ENCODE measurements around the gene CD2BP2.
"Not testable (repeated sequence)": the region's sequence is repeated elsewhere in the genome, so short reads cannot be mapped to it uniquely, and the experiment has no call there.

CD2BP2 gene
- total RNA-seq = 48.0 to 152 reads per million in 2 donors

DNA sequence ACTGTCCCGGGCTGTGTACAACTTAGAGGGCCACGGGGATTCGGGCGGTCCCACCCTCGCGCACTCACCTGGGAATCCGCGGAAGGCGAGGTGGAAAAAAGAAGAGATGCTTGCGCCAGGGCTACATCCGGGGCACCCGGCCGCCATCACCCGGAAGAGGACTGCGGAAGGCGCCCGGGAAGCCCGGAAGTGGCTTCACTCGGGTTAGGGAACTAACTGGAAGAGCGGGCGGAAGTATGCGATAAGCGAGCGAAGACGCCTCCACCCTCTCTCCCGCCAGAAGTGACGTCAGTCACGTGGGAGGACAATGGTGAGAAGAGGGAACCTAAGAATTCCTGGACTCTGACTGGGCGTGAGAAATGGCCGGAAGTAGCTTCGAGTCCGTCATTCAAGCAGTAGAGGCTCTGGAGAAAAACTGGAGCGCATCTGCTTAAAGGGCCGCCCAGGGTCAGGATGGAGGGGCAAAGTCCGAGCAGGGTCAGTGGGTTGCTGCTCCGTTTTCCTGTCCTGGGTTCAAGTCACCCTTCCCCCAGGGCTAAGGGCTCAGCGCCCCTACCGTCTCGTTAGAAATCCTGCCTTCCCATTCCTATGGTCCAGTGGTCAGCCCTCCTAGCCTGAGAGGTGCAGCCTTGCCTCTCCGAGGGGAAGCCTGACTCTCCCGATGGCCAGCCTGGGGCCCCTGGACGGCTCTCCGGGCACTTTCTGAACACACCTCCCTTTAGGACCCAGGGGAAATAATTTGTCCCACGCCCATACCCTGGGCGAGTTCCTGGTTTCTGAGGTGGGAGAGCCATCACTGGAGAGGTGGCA lies at the start of gene CD2BP2:
CD2BP2 (minus strand) TSS at position 165 of the 810 bp plus-strand sequence. CDS start 627 bp downstream, outside the sequence.
- peak; percentile 81 for DNase-seq

DNA sequence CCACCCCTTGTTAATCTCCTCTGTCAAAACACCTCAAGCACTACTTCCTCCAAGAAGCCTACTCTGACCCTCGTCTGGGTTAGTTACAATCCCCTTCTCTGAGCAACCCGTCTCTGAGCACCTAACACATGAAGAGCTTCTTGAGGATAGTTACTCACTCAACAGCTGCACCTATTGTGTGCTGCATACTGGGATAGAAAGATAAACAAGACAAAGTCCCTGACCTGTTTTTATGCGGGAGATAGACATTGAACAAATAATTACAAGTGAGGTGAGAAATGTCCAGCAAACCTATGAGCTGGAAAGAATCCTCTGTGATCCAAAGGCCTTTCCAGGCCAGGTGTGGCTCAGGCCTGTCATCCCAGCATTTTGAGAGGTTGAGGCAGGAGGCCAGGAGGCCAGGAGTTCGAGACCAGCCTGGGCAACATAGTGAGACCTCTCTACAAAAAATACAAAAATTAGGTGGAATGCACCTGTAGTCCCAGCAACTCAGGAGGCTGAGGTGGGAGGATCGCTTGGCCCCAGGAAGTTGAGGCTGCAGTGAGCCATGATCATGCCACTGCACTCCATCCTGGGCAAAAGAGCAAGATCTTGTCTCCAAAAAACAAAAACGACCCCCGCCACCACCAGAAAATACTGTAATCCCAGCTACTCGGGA lies 46.8 kb upstream of the CD2BP2 start:
- no peak for DNase-seq

DNA sequence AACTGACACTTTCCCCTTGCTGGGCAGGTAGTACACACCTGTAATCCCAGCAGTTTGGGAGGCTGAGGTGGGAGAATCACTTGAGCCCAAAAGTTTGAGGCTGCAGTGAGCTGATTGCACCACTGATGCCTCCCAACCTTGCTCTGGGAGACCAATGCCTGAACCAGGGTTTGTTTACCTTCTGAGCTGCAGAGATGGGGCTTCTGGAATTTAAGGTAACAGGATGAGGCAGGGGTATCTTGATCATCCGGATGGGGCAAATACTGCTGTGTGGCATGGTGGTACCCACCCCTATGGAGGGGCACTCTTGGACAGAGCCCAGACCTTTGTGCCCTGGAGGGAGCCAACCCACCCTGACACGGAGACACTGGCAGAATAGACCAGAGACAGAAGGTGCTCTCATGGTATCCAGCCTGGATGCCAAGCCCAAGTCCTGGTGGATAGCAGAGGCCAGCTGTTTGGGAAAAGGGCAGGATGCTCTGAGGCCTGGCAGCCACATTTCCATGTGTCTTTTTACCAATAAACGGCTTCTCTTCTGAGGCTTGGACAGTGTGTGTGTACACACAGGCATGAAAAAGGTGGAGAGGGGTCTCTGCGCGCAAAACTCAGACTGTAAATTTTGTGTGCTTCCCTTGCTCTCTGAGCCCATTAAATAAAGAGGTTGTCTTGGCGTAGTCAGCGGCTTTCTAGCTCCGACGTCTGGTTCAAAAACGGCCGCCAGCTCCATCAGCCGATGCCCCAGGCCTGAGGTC lies 44.5 kb upstream of the CD2BP2 start:
- no peak for DNase-seq

DNA sequence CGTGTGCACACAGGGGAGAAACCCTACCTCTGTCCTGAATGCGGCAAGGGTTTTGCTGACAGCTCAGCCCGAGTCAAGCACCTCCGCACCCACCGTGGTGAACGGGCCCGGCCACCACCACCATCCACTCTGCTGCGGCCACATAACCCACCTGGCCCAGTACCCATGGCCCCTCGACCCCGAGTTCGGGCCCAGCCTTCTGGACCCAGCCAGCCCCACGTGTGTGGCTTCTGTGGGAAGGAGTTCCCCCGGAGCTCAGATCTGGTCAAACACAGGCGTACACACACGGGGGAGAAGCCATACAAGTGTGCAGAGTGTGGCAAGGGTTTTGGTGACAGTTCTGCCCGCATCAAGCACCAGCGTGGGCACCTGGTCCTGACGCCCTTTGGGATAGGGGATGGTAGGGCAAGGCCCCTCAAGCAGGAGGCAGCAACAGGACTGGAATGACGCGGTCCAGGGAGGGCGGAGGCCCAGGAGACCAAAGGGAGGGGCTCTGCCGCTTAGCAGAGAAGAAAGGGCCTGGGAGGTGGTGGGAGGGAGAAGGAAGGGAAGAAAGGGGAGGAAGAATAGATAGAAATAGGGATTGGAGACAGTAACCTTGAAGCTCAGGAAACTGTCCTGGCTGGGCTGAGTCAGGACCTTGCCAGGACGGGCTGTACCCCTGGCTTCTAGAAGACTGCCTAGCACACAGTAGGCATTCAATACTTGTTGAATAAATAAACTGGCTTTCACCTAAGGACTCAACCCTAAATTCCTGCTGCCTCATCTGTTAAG lies 43.7 kb upstream of the CD2BP2 start:
- no peak for DNase-seq

DNA sequence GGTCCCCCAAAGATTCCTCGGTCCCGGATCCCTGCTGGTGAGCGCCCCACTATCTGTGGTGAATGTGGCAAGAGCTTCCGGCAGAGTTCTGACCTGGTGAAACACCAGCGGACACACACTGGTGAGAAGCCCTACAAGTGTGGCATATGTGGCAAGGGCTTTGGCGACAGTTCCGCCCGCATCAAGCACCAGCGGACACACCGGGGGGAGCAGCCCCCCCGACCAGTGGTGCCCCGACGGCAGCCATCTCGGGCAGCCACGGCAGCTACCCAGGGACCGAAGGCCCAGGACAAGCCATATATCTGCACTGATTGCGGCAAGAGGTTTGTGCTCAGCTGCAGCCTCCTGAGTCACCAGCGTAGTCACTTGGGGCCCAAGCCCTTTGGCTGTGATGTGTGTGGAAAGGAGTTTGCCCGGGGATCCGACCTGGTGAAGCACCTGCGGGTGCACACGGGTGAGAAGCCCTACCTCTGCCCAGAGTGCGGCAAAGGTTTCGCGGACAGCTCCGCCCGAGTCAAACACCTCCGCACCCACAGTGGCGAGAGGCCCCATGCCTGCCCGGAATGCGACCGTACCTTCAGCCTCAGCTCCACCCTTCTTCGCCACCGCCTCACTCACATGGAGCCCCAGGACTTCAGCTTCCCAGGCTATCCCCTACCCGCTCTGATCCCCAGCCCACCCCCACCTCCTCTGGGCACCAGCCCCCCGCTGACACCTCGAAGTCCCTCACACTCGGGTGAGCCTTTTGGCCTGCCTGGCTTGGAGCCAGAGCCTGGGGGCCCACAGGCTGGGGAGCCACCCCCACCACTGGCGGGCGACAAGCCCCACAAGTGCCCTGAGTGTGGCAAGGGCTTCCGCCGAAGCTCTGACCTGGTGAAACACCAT lies 42.9 kb upstream of the CD2BP2 start:
- DNase-seq = no peak

DNA sequence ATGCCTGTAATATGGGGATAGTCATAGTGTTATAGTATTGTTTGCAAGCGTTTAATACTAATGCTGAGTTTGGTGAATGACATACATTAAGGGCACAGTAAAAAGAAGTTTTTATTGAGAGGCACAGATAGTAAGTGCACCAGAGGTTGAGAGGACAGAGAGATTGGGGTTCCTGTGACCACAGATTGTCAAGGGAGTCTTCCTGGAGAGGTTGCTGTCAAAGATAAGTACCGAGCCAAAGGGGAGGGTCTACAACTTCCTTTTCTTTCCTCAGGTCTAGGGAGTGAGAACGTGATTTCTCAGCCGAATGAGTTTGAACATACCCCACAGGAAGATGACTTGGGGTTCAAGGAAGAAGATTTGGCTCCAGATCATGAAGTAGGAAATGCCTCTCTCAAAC lies 41.9 kb upstream of the CD2BP2 start:
- no peak for DNase-seq

DNA sequence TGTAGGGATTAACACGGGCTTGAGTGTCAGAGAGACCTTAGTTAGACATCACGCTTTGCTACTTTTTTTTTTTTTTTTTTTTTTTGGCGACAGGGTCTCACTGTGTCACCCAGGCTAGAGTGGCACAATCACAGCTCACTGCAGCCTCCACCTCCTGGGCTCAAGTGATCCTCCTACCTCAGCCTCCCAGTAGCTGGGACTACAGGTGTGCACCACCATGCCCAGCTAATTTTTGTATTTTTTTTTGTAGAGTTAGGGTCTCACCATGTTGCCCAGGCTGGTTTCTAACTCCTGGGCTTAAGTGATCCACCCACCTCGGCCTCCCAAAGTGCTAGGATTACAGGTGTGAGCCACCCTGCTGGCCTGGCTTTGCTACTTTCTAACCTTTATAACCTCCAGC lies 41.5 kb upstream of the CD2BP2 start:
- DNase-seq = not testable (repeated sequence)

DNA sequence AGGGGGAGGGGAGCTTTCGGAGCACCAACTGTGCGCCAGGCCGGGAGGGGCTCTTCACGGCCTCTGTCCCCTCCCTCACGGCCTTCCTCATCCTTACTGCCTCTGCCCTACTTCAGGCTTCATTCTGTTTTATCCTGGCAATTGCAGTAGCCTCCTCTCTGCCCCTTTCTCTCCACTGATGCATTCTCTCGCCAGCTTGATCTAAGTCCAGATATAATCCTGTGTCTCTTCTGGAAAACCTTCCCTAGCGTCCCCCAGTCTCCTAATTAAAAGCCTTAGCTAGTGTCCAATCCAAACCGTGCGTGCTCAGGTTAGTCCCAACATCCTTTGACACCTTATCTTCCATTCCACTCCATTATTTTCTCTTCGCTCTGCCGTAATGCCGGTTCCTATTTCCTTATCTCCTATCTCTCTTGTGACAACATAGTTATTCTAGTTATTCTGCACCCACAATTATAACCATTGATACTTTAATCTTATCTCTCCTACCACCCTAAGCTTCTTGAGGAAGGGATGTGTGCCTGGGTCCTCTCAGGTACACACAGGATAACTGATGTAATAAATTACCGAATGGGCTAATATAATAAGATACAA lies 41.0 kb upstream of the CD2BP2 start:
- no peak for DNase-seq

DNA sequence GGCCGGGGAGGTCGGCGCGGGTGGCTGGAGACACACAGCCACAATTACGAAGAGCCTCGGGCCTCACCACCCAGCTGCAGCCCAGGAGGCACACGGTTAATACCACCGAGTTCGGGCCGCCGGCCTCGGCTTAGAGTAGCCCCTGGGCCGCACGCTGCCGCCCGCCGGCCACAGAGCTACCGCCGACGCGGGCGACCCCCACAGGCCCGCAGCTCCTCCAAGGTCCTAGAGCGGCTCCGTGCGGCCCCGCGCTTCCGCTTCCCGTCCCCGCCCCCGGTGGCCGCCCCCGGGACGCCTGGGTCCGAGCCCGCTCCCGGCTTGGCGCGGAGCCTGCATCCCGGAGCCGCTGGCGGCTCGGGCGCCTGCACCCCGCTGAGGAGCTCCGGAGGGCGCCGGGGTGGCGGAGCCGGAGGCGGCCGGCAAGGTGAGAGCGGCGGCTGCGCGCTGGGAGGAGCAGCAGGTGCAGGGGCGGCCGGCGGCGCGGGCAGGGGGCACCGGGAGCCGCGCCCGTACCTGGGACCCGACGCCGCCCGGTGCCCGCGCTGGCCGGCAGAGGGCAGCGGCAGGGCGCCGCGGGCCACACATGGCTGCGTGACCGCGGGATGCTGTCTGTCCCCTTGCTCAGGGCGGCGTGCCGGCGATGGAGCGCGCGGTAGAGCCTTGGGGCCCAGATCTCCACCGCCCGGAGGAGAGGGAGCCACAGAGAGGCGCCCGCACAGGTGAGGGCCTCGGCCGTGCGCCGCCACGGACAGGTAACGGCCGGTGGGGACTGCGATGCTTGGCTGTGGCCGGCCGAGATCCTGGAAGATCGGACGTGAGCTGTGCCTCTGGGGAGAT lies 40.3 kb upstream of the CD2BP2 start, which contains the start of gene ZNF48:
ZNF48 (plus strand) TSS at position 266 of the 837 bp plus-strand sequence; CDS start at position 641, 375 bp downstream.
- peak; percentile 38 for DNase-seq

DNA sequence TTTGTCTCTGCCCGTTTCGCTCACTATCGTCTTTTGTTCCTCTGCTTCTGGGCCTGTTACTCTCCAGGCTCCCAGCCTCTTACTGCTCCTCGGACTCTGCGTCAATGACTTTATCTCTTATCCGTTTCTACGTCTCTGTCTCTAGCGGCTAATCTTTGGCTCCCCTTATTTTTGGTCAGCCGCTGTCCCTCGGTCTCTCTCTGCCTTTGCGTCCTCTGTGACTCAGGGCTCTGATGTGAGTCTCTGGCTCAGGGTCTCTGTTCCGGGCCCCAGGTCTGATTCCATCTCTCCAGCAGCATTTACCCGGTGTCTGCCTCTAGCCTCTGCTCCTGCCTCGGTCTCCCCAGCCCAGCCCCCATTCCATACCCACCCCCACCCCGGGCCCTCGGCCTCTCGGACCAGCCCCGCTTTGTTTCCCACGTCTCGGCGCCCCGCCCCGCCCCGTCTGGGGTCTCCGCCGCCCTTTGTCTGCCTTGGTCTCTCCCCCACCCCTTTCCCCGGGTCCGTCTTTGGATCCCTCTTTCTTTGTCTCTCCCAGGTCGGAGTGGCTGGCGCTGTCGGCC lies 39.6 kb upstream of the CD2BP2 start:
- no peak for DNase-seq

DNA sequence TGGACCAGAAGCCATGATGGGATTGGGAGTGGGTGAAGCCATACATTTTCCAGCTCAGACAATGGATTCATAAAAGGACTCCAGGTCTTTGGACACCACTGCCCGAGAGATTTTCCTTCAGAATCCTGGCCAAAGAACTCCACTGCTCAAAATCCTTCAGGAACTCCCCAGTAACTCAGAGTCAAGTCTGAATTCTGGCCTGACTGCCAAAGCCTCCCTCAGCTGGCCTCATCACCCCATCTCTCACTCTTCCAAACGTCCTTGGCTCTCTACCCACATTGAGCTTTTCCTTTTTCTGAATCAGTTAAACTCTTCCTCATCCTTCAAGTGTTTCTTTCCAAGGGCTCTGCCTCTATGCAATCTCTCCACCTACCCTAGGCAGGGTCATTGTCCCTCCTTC lies 28.4 kb upstream of the CD2BP2 start:
- no peak for DNase-seq

DNA sequence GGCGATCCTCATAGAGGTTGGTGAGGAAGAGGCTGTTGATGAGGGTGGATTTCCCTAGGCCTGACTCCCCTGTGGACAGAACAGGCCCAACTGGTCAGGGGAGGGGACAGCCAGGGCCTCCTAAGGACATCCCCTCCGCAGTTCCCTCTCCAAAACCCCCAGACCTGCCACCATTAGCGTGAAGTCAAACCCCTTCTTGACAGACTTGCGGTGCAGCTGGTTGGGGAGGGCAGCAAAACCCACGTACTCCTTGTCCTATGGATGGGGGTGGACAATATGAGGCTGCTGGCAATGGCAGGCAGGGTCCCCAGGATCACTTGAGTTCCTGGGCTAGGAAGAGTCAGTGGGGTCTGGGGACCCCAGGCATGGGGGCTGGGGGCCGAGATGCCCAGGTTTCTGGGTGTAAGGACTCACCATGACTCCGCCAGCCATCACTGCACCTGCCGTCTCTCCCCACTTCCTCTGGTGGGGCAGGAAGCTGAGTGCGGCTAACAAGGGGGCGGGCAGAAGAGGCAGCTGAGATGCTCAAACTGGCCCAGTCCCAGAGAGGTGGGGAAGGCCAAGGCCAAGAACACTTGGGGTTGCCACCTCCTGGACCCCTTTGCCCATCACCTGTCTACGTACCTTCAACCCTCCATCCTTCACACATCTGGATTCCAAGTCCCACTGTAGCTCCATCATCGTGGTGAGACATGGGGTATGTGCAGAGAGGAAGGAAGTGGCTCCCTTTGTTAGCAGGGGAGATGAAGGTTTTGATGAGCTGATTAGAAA lies 27.2 kb upstream of the CD2BP2 start, which contains the start of gene SEPTIN1:
SEPTIN1 (minus strand) TSS at position 451 of the 771 bp plus-strand sequence; CDS start at position 432, 19 bp downstream.
- peak; percentile 64 for DNase-seq

DNA sequence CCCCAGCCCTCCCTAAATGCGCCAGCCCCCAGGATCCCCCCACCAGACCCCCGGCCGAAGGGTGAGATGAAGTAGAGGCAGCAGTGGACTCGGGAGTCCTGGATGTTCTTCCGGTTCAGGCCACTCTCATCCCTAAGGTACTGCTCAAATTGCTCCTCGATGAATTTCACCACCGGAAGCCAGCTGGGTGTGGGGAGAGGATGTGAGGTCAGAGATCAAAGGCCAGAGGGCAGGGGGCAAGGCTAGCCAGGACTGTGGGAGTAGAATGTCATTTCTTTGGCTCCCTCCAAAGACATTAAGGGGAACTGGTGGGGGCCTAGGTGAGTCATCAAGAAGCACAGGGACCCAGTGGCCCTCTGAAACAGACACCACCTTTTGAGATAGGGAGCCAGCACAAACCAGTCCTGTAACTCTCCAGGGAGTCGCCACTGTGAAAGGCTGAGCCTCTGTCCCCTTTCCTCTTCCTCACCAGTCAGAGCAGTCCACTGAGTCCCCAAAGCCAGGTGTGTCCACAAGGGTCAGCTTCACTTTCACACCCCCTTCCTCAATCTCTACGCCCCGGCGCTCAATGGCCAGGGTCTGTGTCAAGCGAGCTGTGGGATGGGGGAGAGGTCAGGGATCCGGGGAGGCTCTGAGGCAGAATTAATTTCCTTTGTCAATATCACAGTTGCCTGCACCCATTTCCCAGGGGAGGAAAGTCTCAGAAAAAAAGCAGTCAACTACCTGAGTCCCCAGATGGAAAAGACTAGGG lies 26.4 kb upstream of the CD2BP2 start:
- DNase-seq = no peak

DNA sequence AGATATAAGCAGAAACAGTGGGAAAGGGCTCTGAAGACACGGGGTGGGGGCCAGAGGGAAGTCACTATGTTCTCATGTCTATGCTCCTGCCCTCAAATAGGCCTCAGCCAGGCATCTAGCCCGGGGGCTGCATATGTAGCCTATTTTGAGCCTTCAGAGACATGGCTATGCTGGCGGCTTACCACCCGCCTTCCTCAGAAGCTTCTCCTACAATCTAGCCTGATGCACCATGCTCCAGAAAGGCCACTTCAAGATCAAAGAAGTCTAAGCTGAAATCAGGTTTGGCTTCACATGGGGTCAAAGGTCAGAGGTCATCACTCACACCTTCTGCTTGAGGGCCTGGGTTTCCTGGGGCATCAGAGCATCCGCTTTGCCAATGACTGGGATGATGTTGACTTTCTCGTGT lies 25.7 kb upstream of the CD2BP2 start:
- no peak for DNase-seq

DNA sequence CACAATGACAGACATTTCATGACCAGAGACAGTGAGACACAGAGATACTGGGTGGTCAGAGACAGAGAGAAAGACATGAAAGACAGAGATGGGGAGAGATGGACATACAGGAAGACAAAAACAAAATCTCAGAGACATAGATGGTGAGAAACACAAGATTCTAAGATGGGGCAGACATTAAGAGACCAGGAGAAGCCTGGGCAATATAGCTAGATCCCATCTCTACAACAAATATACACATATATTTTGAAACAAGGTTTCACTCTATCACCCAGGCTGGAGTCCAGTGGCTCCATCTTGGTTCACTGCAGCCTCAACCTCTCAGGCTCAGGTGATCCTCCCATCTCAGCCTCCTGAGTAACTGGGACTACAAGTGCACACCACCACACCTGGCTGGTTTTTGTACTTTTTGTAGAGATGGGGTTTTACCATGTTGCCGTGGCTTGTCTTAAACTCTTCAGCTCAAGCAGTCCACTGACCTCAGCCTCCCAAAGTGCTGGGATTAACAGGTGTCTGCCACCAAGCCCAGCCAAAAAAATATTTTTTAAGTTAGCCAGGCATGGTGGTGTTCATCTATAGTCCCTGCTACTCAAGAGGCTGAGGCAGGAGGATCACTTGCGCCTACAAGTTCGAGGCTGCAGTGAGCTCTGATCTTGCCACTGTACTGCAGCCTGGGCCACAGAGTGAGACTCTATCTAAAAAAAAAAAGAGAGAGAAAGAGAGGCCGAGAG lies 25.1 kb upstream of the CD2BP2 start:
- no peak for DNase-seq

DNA sequence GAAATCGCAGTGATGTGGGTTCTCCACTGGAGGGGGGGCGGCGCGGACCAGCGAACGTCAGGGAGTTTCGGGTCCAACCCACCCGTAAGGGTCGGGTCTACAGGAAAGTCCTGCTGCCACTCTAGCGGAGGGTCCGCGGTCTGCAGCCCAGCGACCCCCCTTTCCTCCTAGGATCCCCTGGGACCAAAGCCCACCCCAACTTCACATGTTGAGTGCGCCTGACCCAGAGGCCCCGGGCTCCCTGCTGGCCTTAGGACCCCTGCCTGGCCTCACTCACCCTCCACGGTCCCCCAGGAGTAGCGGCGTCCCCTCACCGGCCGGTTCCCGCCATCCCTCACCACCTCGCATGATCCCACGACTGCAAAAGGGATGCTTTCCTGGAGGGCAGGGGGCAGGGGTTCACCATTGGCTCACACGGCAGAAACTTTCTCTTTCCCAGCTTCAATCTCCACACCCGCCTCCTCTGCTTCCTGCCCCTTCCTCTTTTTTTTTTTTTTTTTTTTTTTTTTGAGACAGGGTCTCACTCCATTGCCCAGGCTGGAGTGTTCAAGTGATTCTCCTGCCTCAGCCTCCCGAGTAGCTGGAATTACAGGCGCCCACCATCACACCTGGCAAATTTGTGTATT lies 24.2 kb upstream of the CD2BP2 start:
- DNase-seq = no peak

Measured in T-helper 9 cell (primary cell).